Stimulated activated CD4-positive, alpha-beta T cell treated with anti-CD3 and anti-CD28 coated beads, Interleukin-4, amount 100 ng/mL, for 4 hours (primary cell): Measurements from ENCODE around the gene SAMD8.
"Not testable (repeated sequence)": the region's sequence is repeated elsewhere in the genome, so short reads cannot be mapped to it uniquely, and the experiment has no call there.

Source experiments
- DNase-seq, 2 experiments: peaks; one replicate each; pipeline ENCODE4 v3.0.0-alpha.2; 2020

SAMD8 gene

GRCh38 chr10:75146780-75147179, 35.3 kb downstream of the SAMD8 start:
- DNase-seq, result no peak

- no peak for DNase-seq
Measured at GRCh38 chr10:75150656-75151055, 39.2 kb downstream of the SAMD8 start.

GRCh38 chr10:75159519-75159918, 48.1 kb downstream of the SAMD8 start:
- DNase-seq, result no peak

- DNase-seq, result no peak
Measured at GRCh38 chr10:75165684-75166622, 54.5 kb downstream of the SAMD8 start.

GRCh38 chr10:75166623-75166972, 55.1 kb downstream of the SAMD8 start:
- no peak for DNase-seq

GRCh38 chr10:75168275-75168674, 56.8 kb downstream of the SAMD8 start:
- no peak for DNase-seq

- no peak for DNase-seq
Measured at GRCh38 chr10:75170215-75170614, 58.8 kb downstream of the SAMD8 start.

- no peak for DNase-seq
Measured at GRCh38 chr10:75175046-75175445, 63.6 kb downstream of the SAMD8 start.

GRCh38 chr10:75176046-75176445, 64.6 kb downstream of the SAMD8 start:
- no peak for DNase-seq

- no peak for DNase-seq
Measured at GRCh38 chr10:75176736-75177135, 65.3 kb downstream of the SAMD8 start.

- DNase-seq, result no peak
Measured at GRCh38 chr10:75179657-75180177, 68.3 kb downstream of the SAMD8 start.

GRCh38 chr10:75180592-75180991, 69.1 kb downstream of the SAMD8 start:
- DNase-seq, result no peak

GRCh38 chr10:75181073-75181472, 69.6 kb downstream of the SAMD8 start:
- no peak for DNase-seq

- DNase-seq, result no peak
Measured at GRCh38 chr10:75186310-75186709, 74.9 kb downstream of the SAMD8 start.

GRCh38 chr10:75187961-75188426, 76.5 kb downstream of the SAMD8 start:
- peak; percentile 44 to 66 for DNase-seq

GRCh38 chr10:75188522-75188921, 77.1 kb downstream of the SAMD8 start:
- not testable (repeated sequence) for DNase-seq

GRCh38 chr10:75189266-75190096, 78.0 kb downstream of the SAMD8 start:
- no peak for DNase-seq

- DNase-seq, result no peak
Measured at GRCh38 chr10:75191821-75192568, 80.5 kb downstream of the SAMD8 start.

GRCh38 chr10:75194625-75195024, 83.2 kb downstream of the SAMD8 start:
- not testable (repeated sequence) for DNase-seq

GRCh38 chr10:75195035-75195763, 83.7 kb downstream of the SAMD8 start:
- no peak for DNase-seq

- no peak for DNase-seq
Measured at GRCh38 chr10:75197066-75197465, 85.6 kb downstream of the SAMD8 start.

- no peak for DNase-seq
Measured at GRCh38 chr10:75197906-75198305, 86.5 kb downstream of the SAMD8 start.
